ENCODE results near the gene SDK1.
A peak's percentile ranks its signal among the peaks of the same experiment; 100 is the strongest.
"Not testable (repeated sequence)": the region's sequence is repeated elsewhere in the genome, so short reads cannot be mapped to it uniquely, and the experiment has no call there.

SDK1 gene

DNA sequence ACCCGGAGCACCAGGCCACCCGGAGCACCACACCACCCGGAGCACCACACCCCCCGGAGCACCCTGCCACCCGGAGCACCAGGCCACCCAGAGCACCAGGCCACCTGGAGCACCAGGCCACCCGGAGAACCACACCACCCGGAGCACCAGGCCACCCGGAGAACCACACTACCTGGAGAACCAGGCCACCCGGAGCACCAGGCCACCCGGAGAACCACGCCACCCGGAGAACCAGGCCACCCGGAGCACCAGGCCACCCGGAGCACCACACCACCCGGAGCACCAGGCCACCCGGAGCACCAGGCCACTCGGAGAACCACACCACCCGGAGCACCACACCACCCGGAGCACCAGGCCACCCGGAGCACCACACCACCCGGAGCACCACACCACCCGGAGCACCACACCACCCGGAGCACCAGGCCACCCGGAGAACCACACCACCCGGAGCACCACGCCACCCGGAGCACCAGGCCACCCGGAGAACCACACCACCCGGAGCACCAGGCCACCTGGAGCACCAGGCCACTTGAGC lies 916.1 kb downstream of the SDK1 start:
- DNase-seq: not testable (repeated sequence)

GRCh38 chr7:4218481-4218880 lies 917.4 kb downstream of the SDK1 start:
- no peak for DNase-seq

GRCh38 chr7:4220011-4220410 lies 919.0 kb downstream of the SDK1 start:
- DNase-seq: no peak

GRCh38 chr7:4221043-4221442 lies 920.0 kb downstream of the SDK1 start:
- no peak for DNase-seq

DNA sequence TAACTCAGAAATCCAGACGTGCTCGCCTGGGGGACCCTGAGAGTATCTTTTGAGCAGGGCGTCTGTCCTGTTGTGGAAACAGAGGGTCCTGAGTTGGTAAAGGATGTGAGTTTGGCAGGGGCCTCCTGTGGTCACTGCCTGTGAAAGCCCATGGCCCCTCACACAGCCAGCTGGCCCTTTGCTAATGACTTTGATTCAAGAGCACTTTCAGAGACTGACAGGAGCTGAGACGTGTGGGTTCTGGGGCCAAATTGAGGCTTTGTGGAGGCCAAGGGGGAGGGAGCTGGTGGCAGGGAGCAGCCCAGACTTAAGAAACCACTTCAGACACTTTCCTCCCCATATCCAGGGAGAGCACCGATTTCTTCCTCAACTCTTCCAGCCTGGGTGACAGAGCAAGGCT lies 921.6 kb downstream of the SDK1 start:
- DNase-seq: no peak

GRCh38 chr7:4225361-4225771 lies 924.3 kb downstream of the SDK1 start:
- DNase-seq: no peak

GRCh38 chr7:4225881-4226523 lies 925.0 kb downstream of the SDK1 start:
- DNase-seq: no peak

DNA sequence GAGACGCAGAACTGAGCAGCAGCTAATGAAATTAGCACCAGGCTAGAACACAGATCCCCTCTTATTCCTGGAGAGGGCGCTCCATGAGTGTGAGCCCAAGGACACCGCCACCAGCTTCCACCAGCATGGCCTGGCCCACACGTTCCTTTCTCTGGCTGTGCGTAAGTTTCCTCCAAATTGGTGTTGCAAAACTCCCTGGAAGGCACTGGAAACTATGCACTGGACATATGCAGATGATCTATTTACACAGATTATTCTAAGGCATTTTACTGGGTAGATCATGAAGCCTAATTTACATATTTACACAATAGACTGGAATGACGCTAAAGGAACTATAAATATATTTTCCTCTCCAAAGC lies 925.5 kb downstream of the SDK1 start:
- DNase-seq: peak; percentile 29

DNA sequence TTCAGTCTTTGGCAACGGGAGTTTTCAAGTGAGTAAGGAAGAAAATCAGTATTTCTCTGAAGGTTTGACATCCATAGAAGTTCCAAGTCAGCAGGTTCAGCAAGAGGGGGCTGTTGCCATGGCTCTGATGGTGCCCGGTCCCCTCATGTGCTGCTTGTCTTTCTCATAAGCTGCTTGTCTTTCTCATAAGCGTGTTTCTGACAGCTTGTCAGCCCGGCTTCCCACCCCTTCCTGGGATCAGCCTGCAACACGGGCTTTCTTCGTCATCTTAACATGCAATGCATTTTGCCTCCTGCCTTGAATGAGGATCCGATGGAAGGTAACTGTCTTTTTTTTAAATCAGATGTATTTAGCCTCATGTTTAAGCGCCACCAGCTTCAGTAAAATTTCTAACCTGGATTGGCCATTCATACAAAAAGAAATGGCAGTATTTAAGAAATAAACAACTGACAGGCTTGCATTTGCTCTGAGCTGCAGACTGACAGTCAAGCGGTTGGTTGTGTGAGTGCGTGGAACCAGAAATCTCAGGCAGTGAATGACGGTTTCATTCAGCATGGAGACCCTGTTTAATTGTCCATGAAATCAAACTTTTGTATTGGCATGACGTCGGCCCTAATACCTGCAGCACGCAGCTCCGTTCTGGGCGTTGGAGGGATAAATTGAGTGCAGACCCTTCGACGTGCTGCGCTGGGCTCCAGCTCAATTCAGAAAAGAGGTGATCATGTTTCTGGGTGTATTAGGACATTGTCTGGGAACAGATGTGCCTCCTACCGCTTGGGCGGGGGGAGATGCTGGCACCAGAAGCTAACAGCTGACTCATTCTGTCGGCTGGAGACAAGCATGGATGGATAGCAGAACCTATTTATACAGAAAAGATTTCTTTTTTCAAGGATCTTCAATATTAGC lies 926.3 kb downstream of the SDK1 start:
- DNase-seq: no peak

DNA sequence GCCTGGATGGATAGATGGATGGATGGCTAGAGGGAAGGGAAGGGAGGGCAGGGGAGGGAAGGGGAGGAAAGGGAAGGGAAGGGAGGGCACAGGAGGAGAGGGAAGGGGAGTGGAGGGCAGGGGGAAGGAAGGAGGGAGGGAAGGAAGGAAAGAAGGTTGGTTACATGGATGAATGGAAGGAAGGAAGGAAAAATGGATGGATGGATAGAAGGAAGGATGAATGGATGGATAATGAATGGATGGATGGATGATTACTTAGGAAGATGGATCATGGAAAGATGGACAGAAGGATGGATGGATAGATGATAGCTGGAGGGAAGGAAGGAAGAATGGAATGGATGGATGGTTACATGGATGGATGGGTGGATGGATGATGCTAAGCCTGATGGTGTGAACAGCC lies 929.3 kb downstream of the SDK1 start:
- no peak for DNase-seq

GRCh38 chr7:4233146-4233545 lies 932.1 kb downstream of the SDK1 start:
- DNase-seq: no peak

- no peak for DNase-seq
These were observed 932.8 kb downstream of the SDK1 start for GRCh38 chr7:4233621-4234497.

DNA sequence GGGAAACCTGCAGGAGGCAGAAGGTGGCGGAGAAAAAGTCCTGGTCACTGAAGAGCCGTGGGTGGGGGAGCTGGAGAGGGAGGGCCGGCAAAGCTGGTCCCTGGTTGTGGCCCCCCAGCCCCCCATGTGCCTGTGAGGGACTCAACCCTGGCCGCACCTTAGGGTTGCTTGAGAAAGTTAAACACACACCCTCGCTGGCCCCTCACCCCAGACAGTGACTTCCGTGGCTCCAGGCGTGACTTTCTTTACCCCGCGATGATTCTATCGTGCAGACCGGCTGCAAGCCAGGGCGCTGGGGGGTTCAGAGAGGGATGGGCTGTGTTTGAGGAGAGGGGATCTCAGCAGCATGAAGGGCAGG lies 933.4 kb downstream of the SDK1 start:
- DNase-seq: no peak

DNA sequence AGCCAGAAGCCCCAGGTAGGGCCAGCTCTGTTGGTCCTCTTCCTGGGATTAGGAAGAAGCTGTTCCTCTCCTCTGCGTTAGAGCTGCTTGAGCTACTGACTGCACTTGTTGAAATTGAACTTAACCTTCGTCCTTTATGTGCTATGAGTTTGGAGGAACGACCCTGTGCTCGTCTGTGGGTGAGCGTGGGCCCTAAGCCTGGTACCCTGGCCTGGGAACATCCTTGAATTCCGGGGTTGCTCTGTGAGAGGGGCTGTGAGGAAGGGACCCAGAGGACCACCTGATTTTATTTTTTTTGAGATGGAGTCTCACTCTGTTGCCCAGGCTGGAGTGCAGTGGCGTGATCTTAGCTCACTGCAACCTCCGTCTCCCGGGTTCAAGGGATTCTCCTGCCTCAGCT lies 933.8 kb downstream of the SDK1 start:
- no peak for DNase-seq

- no peak for DNase-seq
These were observed 934.5 kb downstream of the SDK1 start for GRCh38 chr7:4235596-4235995.

DNA sequence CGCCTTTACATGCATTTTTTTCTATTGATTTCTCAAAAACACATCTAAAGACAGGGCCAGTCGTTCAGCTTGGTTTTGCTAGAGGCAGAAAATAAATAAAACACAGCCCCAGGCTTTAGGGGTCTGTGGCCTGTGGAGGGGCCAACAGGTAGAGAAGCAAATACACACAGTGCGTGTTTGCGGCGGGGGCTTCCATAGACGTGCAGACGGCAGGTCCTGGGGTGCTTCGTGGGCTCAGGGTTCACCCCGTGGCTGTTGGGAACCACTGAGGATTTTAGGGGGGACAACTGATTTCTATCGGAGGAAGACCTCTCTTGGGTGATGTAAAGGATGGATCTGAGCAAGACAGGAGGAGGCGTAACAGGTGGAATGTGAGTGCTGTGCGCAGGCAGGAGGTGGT lies 935.3 kb downstream of the SDK1 start:
- DNase-seq: no peak

DNA sequence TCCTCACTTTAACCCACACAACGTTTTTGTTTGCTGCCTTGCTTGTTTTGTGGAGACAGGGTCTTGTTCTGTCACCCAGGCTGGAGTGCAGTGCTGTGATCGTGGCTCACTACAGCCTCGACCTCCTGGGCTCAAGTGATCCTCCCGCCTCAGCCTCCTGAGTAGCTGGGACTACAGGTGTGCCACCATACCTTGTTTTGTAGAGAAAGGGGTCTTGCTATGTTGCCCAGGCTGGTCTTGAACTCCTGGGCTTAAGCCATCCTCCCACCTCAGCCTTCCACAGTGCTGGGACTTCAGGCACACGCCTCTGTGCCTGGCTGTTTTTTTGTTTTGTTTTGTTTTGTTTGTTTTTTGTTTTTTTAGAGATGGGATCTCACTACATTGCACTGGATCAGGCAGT lies 935.8 kb downstream of the SDK1 start:
- DNase-seq: not testable (repeated sequence)

DNA sequence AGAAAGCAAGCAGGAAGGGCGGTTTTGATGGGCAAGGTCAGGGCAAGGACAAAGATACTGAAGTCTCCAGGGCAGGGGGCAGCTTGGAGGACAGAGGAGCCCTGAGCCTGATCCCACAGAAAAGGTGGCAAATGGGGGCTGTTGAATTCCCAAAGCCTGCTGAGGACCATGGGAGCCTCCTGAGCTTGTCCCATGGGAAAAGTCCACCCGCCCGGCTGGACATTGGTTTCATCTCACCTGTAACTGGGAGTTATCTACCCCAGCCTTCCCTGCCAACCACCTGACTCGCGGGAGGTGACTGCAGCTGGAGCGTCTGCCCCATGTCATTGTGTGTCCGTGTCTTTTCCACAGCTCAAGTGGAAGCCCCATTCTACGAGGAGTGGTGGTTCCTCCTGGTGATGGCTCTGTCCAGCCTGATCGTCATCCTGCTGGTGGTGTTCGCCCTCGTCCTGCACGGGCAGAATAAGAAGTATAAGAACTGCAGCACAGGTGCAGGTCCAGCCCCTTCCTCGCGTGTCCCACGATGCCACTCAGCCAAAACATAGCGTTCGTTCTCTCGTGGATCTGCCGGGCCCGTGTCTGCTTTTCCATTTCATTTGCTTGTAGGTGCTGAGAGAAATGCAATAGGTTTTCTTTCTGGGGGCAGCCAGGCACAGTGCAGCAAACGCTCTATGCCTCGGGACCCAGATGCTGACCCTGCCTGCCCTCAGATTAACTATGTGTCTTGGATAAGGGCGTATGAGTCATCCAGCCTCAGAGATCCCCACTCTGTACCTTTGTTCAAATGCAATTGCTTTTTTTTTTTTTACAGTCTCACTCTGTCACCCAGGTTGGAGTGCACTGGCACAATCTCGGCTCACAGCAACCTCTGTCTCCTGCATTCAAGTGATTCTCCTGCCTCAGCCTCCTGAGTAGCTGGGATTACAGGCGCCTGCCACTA lies 936.5 kb downstream of the SDK1 start:
- no peak for DNase-seq

- DNase-seq: no peak
These were observed 937.8 kb downstream of the SDK1 start for GRCh38 chr7:4238861-4239260.

DNA sequence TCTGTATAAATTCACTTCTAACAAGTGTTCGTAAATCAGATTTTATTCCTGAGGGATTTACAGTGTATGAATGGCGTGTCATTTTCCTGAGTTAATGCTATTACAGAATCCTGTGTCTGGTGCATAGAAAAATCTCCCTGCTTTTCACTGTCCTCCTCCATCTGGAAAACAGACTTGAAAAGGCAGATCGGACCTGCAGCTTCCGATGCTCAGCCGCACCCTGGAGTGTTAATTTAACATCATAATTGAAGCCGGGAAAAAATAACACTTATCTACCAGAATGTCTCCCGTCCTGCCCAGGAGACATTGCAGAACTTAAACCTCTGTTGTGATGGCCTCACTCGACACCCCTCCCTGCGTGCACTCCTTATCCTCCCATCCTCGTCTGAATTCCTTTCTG lies 939.0 kb downstream of the SDK1 start:
- DNase-seq: no peak

DNA sequence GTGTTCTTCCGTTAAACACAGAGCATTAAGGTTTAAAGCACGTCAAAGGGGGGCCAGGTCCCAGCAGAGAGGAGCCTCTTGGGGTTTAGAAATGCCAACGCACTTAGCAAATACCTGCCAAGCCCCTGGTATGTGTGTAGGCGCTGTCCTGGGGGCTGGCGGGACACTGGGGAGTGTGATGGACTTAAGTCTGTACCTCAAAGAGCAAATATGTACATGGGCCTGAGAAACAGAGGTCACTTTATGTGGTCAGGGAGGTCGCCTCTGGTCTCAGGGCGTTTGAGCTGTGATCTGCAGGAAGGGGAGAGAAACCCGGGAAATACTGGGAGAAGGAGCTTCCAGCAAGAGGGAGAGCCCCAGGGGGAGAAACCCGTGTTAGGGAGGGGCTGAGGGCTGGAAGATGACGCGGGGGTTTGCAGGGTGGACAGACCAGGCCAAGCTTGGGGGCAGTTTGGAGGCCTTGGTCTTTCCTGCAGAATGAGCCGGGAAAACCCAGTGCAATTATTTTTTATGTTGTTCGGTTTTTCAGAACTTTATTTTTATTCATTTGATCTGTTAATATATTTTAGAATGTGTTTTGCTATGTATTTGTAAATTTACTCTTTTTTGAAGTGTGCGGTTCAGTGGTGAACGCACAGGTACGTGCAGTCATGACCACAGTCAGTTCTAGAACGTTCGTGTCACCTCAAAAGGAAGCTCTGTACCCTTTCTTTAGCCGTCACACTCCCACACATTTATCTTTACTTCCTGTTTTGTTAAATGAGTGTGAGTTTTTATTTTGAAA lies 939.7 kb downstream of the SDK1 start:
- peak; percentile 1 for DNase-seq

- no peak for DNase-seq
These were observed 940.2 kb downstream of the SDK1 start for GRCh38 chr7:4241304-4241612.
